Ishikawa (cell line): ENCODE measurements around the gene ABHD1.

Experiments
- CEBPB ChIP-seq: IDR thresholded peaks from 2 replicates; pipeline ENCODE4 v1.6.1; 2012
- CREB1 ChIP-seq: IDR thresholded peaks from 2 replicates; pipeline ENCODE4 v1.6.1; 2012; ENCODE audit warnings: low read depth
- EGR1 ChIP-seq: IDR thresholded peaks from 2 replicates; pipeline ENCODE4 v1.6.1; 2012
- EP300 ChIP-seq: IDR thresholded peaks from 2 replicates; pipeline ENCODE4 v1.6.1; 2012; ENCODE audit warnings: borderline replicate concordance
- FOXM1 ChIP-seq: IDR thresholded peaks from 2 replicates; pipeline ENCODE4 v1.6.1; 2012; ENCODE audit warnings: low read depth, borderline replicate concordance
- MAX ChIP-seq: IDR thresholded peaks from 2 replicates; pipeline ENCODE4 v1.6.1; 2012
- NFIC ChIP-seq: IDR thresholded peaks from 2 replicates; pipeline ENCODE4 v1.6.1; 2012
- RAD21 ChIP-seq: IDR thresholded peaks from 2 replicates; pipeline ENCODE4 v1.6.1; 2012; ENCODE audit warnings: low read depth
- REST ChIP-seq: IDR thresholded peaks from 2 replicates; pipeline ENCODE4 v1.6.1; 2012; ENCODE audit warnings: low read depth, mild to moderate bottlenecking
- TAF1 ChIP-seq: IDR thresholded peaks from 2 replicates; pipeline ENCODE4 v1.6.1; 2012; ENCODE audit warnings: low read depth, mild to moderate bottlenecking
- TCF12 ChIP-seq: IDR thresholded peaks from 2 replicates; pipeline ENCODE4 v1.6.1; 2012; ENCODE audit warnings: low read depth
- TEAD4 ChIP-seq: IDR thresholded peaks from 2 replicates; pipeline ENCODE4 v1.6.1; 2012
- USF1 ChIP-seq: IDR thresholded peaks from 2 replicates; pipeline ENCODE4 v1.6.1; 2012
- YY1 ChIP-seq: IDR thresholded peaks from 2 replicates; pipeline ENCODE4 v1.6.1; 2012; ENCODE audit warnings: low read depth
- ZBTB7A ChIP-seq: IDR thresholded peaks from 2 replicates; pipeline ENCODE4 v1.6.1; 2012; ENCODE audit warnings: low read depth

Gene ABHD1

GRCh38 chr2:27152796-27153464 is 29.3 kb downstream of the ABHD1 start:
- no peak for TF ChIP-seq MAX
- no peak for TF ChIP-seq USF1
- TF ChIP-seq REST, result no peak
- no peak for TF ChIP-seq CREB1
- no peak for TF ChIP-seq EP300
- TF ChIP-seq TEAD4, result no peak
- TF ChIP-seq ZBTB7A, result no peak
- TF ChIP-seq YY1, result no peak
- TF ChIP-seq TAF1, result no peak
- TF ChIP-seq NFIC, result no peak
- TF ChIP-seq RAD21, result no peak
- TF ChIP-seq CEBPB, result no peak
- no peak for TF ChIP-seq FOXM1
- no peak for TF ChIP-seq TCF12

- TF ChIP-seq EP300 (no peak), USF1 (no peak), MAX (no peak), RAD21 (no peak), TAF1 (no peak), YY1 (no peak), TCF12 (no peak), REST (no peak), FOXM1 (no peak), TEAD4 (no peak)
Measured at GRCh38 chr2:27154488-27154887, 30.9 kb downstream of the ABHD1 start.

- no peak for TF ChIP-seq EP300
- no peak for TF ChIP-seq FOXM1
- no peak for TF ChIP-seq MAX
- no peak for TF ChIP-seq RAD21
- TF ChIP-seq USF1, result no peak
- TF ChIP-seq EGR1, result no peak
- no peak for TF ChIP-seq TEAD4
- TF ChIP-seq CREB1, result no peak
- no peak for TF ChIP-seq TAF1
- no peak for TF ChIP-seq CEBPB
- no peak for TF ChIP-seq ZBTB7A
- no peak for TF ChIP-seq NFIC
- no peak for TF ChIP-seq YY1
- no peak for TF ChIP-seq REST
Measured at GRCh38 chr2:27155069-27155520, 31.5 kb downstream of the ABHD1 start.

- no peak for TF ChIP-seq FOXM1
- no peak for TF ChIP-seq TEAD4
- TF ChIP-seq TAF1, result no peak
- no peak for TF ChIP-seq YY1
- no peak for TF ChIP-seq REST
- no peak for TF ChIP-seq MAX
- TF ChIP-seq RAD21, result no peak
- no peak for TF ChIP-seq TCF12
- TF ChIP-seq CREB1, result no peak
- TF ChIP-seq ZBTB7A, result no peak
- no peak for TF ChIP-seq NFIC
Measured at GRCh38 chr2:27158468-27158867, 34.9 kb downstream of the ABHD1 start.
